HG03175 (cell line): ENCODE measurements around the gene B4GALNT1.
"Not testable (repeated sequence)": the region's sequence is repeated elsewhere in the genome, so short reads cannot be mapped to it uniquely, and the experiment has no call there.

Experiments used
- ATAC-seq: cut with Tn5 transposase; IDR thresholded peaks from one replicate; pipeline ENCODE4 v1.9.1; 2021; ENCODE audit warnings: mild to moderate bottlenecking, moderate library complexity; ENCODE audit not compliant: unreplicated experiment

Gene B4GALNT1

GRCh38 chr12:57638096-57638495 is 5.1 kb upstream of the B4GALNT1 start:
- ATAC-seq: no peak

- no peak for ATAC-seq
These were observed 4.4 kb upstream of the B4GALNT1 start for GRCh38 chr12:57637364-57637763.

GRCh38 chr12:57636731-57637130 is 3.7 kb upstream of the B4GALNT1 start:
- ATAC-seq: not testable (repeated sequence)

- peak; percentile 20 for ATAC-seq
These were observed 686 bp downstream of the B4GALNT1 start for GRCh38 chr12:57632073-57632957.

- no peak for ATAC-seq
These were observed 1.4 kb downstream of the B4GALNT1 start for GRCh38 chr12:57631566-57632072.

GRCh38 chr12:57630891-57631433 is 2.0 kb downstream of the B4GALNT1 start:
- ATAC-seq: no peak

- ATAC-seq: no peak
These were observed 3.0 kb downstream of the B4GALNT1 start for GRCh38 chr12:57629897-57630471.

GRCh38 chr12:57628280-57629191 is 4.5 kb downstream of the B4GALNT1 start:
- no peak for ATAC-seq

- no peak for ATAC-seq
These were observed 5.3 kb downstream of the B4GALNT1 start for GRCh38 chr12:57627501-57628279.

- ATAC-seq: no peak
These were observed 6.0 kb downstream of the B4GALNT1 start for GRCh38 chr12:57626921-57627445.

- no peak for ATAC-seq
These were observed 6.7 kb downstream of the B4GALNT1 start for GRCh38 chr12:57626111-57626920.

- ATAC-seq: no peak
These were observed 7.6 kb downstream of the B4GALNT1 start for GRCh38 chr12:57625261-57626032.

- ATAC-seq: no peak
These were observed 8.4 kb downstream of the B4GALNT1 start for GRCh38 chr12:57624441-57625220.

GRCh38 chr12:57623811-57624390 is 9.1 kb downstream of the B4GALNT1 start:
- ATAC-seq: no peak

- no peak for ATAC-seq
These were observed 9.6 kb downstream of the B4GALNT1 start for GRCh38 chr12:57623385-57623784.

- no peak for ATAC-seq
These were observed 10.4 kb downstream of the B4GALNT1 start for GRCh38 chr12:57622293-57623245.
